Endothelial cell of hepatic sinusoid (primary cell): ENCODE data around the gene PYDC1.

Source experiments
- in situ Hi-C: cut with HindIII; loops from 2 replicates; pipeline ENCODE4 v1.10.0; 2017; ENCODE audit warnings: low sequenced_read_pairs

PYDC1 gene

GRCh38 chr16:31200111-31200510 is 16.8 kb downstream of the PYDC1 start:
- in situ Hi-C loops: loop anchor here (25.0 kb wide), 1 partner anchor 187 kb away; the partner anchor contains the start of gene ITGAD

GRCh38 chr16:31199430-31200041 is 17.4 kb downstream of the PYDC1 start:
- in situ Hi-C loops: loop anchor here (5.0 to 25.0 kb wide), 2 partner anchors 188 to 263 kb away; partner anchors contain the start of gene ITGAD

DNA sequence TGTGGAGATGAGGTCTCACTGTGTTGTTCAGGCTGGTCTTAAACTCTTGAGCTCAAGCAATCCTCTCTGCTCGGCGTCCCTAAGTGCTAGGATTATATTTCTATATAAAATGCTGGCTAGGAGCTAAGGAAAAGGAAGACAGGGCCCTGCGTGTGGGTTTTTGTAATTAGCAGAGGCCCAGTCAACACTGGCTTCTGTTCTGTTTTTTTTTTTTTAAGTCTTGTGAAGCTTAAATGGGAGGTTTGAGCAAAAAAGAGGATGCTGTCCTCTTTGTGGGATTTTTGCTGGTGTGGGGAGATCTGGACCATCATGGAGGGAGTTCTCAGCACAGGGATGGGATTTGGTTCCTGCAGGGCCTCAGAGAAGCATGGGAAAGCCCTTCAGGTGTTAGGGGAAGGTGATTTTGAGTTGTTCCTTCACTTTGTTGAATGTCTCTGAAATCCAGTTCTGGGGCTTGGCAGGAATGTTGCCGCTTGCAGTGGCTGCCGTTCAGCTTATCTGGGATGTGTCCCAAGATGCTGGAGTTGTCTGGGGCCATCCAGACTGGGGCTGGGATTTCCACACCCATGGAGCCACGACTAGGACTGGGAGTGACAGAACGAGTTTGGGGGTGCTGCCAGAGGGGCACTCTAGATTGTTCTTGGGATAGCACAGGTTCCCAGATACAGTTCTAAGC is 18.6 kb downstream of the PYDC1 start:
- in situ Hi-C loops: loop anchor here (5.0 kb wide), 1 partner anchor 264 kb away; no protein-coding TSS in a partner anchor

DNA sequence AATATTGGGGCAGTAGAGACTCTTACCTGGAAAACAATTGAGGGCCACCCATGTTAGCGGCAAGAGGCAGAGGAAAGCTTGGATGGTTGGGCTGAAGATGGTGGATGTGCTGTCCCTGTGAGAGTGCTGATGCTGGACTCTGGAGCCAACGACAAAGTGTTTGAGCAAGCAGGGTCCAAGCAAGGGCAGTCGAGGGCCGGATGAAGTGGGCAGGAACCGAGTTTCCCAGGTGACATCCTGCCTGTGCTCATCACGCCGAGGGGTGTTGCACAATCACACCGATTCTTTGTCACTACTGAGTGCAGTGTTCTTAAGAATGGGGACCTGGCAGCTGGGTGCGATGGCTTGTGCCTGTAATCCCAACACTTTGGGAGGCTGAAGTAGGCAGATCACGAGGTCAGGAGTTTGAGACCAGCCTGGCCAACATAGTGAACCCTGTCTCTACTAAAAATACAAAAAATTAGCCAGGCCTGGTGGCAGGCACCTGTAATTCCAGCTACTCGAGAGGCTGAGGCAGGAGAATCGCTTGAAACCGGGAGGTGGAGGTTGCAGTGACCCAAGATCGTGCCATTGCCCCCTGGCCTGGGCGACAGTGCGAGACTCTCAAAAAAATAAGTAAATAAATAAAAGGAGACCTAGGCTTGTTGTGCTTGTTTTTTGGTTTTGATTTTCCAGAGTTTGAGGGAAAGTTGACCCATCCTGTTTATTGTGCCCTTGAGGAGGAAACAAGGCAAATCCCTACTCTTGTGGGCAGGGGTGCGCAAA is 20.4 kb downstream of the PYDC1 start:
- in situ Hi-C loops: loop anchor here (5.0 kb wide), 1 partner anchor 266 kb away; no protein-coding TSS in a partner anchor

DNA sequence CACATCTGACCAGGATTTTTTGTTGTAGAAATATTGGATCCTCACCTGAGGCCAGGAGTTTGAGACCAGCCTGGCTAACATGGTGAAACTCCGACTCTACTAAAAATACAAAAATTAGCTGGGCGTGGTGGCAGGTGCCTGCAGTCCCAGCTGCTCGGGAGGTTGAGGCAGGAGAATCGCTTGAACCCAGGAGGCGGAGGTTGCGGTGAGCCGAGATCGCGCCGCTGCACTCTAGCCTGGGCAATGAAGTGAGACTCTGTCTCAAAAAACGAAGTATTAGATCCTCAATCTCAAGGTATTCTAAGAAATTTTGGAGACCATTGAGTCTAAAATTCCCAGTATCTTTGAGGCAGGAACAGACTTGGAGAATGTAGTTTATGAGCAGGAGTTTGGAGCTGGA is 21.1 kb downstream of the PYDC1 start:
- in situ Hi-C loops: loop anchor here (5.0 kb wide), 1 partner anchor 266 kb away; no protein-coding TSS in a partner anchor

- in situ Hi-C loops: loop anchor here (5.0 kb wide), 1 partner anchor 267 kb away; no protein-coding TSS in a partner anchor
Observed at GRCh38 chr16:31194898-31195297, 22.0 kb downstream of the PYDC1 start.

- in situ Hi-C loops: no loop called here
Observed at GRCh38 chr16:31193874-31194273, 23.1 kb downstream of the PYDC1 start.

GRCh38 chr16:31192856-31193642 is 23.9 kb downstream of the PYDC1 start:
- in situ Hi-C loops: no loop called here

- in situ Hi-C loops: no loop called here
Observed at GRCh38 chr16:31191697-31192428, 25.1 kb downstream of the PYDC1 start.

GRCh38 chr16:31190818-31191444 is 26.0 kb downstream of the PYDC1 start:
- in situ Hi-C loops: no loop called here

DNA sequence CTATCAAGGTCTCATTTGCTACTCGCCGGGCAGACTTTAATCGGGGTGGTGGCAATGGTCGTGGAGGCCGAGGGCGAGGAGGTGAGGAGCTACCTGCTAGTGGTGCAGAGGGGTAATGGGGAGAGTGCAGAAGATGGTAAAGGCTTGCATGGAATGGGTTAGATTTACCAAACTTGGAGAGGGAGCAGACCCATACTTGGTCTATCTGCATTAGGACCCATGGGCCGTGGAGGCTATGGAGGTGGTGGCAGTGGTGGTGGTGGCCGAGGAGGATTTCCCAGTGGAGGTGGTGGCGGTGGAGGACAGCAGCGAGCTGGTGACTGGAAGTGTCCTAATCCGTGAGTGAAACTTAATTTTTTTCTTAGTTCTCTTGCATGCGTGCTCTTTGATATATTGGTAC is 26.9 kb downstream of the PYDC1 start:
- in situ Hi-C loops: no loop called here

GRCh38 chr16:31189412-31189778 is 27.5 kb downstream of the PYDC1 start:
- in situ Hi-C loops: no loop called here

DNA sequence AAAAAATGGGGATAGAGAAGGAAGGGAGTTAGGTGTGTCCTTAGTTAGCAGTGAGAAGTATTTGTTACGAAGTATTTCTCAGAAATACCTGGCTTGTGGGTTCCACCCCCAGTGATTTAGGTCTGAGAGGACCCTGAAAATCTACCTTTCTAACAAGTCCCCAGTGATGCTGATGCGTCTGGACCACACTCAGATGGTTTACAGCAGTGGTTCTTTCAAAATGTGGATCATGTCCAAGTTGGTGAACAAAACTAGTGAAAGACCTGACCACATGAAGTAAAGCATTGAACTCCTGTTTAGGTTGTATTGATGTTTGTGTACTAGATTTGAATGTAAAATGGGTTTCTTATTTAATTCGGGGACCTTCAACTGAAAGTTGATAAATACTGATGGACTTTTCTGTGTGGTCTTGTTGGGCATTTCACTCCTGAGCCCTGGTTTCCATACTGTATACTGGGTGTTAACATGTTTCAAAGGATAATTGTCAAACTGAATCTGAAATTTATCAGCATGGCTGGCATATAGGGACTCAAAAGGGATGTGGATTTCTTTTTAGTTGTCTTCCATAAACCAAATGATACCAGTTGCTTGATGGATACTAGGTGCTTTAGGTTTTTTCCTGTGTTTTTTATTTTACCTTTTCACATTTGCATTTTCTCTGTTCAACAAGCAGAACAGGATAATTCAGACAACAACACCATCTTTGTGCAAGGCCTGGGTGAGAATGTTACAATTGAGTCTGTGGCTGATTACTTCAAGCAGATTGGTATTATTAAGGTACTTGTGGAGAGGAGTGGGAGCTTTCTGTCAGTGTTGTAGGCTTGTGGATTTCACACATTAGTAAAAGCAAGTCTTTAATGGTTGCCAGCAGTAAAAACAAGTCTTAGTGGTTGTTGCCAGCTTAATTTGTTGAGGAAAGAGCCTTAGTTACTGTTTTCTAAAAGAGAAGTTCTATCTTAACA is 28.2 kb downstream of the PYDC1 start:
- in situ Hi-C loops: no loop called here

DNA sequence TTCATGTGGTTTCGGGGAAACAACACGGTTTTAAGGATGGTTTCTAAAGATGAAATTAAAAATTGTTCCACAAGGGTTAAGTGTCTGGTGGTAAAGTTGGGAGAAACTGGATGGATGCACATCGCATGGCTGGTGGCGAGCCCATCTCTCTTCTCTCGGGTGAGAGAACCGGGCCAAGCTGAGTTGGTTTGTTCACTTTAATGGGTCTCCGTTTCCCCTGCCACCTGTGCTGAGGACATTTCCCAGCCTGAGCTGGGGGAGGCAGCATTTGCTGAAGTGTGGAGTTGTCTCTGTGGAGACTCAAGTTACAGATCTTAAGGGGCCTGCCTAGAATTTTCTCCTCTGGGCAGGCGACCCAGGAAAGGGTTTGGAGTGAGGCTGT is 29.1 kb downstream of the PYDC1 start:
- in situ Hi-C loops: no loop called here

DNA sequence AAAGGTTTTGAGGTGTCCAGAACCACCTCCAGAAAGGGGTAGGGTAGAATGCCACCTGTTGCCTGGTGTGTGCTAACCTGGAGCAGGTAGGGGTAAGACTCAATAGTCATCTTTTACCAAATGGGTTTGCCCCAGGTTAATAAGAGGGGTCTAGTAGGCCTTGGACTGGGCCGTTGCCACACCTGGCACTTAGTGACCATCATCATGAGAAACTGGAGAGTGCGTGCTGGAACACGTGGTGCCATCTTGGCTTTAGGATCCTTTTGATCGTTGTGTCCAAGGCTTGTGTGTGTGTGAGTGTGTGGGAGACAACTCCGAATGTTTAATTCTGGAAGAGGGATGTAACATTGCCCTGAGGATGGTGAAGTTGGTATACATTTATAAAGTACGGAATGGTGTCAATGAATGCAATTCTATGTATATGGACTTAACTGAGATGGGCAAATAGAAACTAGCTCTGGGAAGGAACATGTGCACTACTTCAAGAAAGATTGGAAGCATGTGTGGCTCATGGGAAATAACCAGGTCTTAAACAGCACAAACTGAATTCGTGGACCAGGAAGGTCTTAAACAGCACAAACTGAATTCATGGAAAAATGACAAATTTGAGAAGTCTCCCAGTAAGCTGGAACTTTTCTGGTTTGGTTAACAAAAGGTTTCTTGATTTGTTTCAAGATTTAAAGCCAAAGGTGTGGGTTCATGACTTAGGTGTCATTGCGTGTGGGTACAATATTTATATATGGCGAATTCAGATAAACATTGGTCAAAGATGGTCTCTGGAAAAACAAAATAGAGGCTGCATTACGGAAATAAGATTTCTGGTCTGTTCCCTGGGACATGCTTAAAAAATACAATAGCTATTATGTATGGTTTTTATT is 29.8 kb downstream of the PYDC1 start:
- in situ Hi-C loops: no loop called here

DNA sequence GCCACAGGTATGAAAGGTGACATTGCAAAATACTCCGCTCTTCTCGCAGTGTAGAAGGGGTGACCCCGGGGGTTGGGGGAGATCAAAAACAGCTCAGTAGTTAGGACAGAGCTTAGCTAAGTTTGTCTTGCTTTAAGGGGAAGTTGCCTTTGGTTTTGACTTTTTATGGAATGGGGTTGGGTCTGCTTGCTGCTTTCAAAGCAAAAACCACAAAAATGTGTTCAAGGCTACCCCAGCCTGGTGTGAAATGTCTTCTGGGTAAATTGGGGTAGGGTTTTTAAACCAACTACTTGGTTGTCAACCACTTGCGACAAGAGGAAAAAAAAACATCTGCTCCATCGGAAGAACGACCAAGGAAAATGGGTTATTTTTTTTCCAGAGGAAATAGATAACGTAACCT is 30.8 kb downstream of the PYDC1 start:
- in situ Hi-C loops: no loop called here

- in situ Hi-C loops: no loop called here
Observed at GRCh38 chr16:31185339-31185738, 31.6 kb downstream of the PYDC1 start.

- in situ Hi-C loops: no loop called here
Observed at GRCh38 chr16:31184888-31185287, 32.0 kb downstream of the PYDC1 start.
